KOPT-K1 (cell line): ENCODE data around the gene RASSF4.

Source experiments
- H3K27ac ChIP-seq: fragments of 200-600 bp; sonication (generic); 2 replicates; pipeline ENCODE4 v1.5.1; 2016; ENCODE audit warnings: antibody characterized with exemption, mild to moderate bottlenecking, low read depth, low read length; ENCODE audit not compliant: poor library complexity, severe bottlenecking
- H3K36me3 ChIP-seq: fragments of 200-600 bp; sonication (generic); 2 replicates; pipeline ENCODE4 v1.5.1; 2017; ENCODE audit warnings: antibody characterized with exemption, mild to moderate bottlenecking, low read length, moderate library complexity; ENCODE audit not compliant: insufficient read depth
- H3K9me3 ChIP-seq: fragments of 200-600 bp; sonication (generic); 2 replicates; pipeline ENCODE4 v1.5.1; 2017; ENCODE audit warnings: antibody characterized with exemption, low read length, mild to moderate bottlenecking; ENCODE audit not compliant: insufficient read depth, poor library complexity, severe bottlenecking

RASSF4 gene

GRCh38 chr10:44991571-44991970, 32.0 kb downstream of the RASSF4 start:
- Histone ChIP-seq H3K36me3 (no peaks in the 10 kb centered on the region), H3K9me3 (no peaks in the 10 kb centered on the region), H3K27ac (no peak overlapping the region)

GRCh38 chr10:44992070-44992731, 32.6 kb downstream of the RASSF4 start:
- Histone ChIP-seq H3K36me3 (no peaks in the 10 kb centered on the region), H3K9me3 (no peaks in the 10 kb centered on the region), H3K27ac (no peak overlapping the region)

GRCh38 chr10:44992732-44993225, 33.2 kb downstream of the RASSF4 start:
- no peak overlapping the region for H3K27ac ChIP-seq
- no peaks in the 10 kb centered on the region for H3K36me3 ChIP-seq
- no peaks in the 10 kb centered on the region for H3K9me3 ChIP-seq

- H3K9me3 ChIP-seq: no peaks in the 10 kb centered on the region
- H3K36me3 ChIP-seq: no peaks in the 10 kb centered on the region
- no peak overlapping the region for H3K27ac ChIP-seq
Measured at GRCh38 chr10:44993226-44993921, 33.8 kb downstream of the RASSF4 start.

- Histone ChIP-seq H3K36me3 (no peaks in the 10 kb centered on the region), H3K27ac (no peak overlapping the region), H3K9me3 (no peaks in the 10 kb centered on the region)
Measured at GRCh38 chr10:44993922-44994751, 34.5 kb downstream of the RASSF4 start.

- peak overlapping the region; percentile 41 for H3K27ac ChIP-seq
- H3K9me3 ChIP-seq: no peaks in the 10 kb centered on the region
- H3K36me3 ChIP-seq: no peaks in the 10 kb centered on the region
Measured at GRCh38 chr10:44994752-44995530, 35.3 kb downstream of the RASSF4 start.

GRCh38 chr10:44995581-44995913, 35.9 kb downstream of the RASSF4 start:
- Histone ChIP-seq H3K27ac (peak overlapping the region; percentile 41), H3K36me3 (no peaks in the 10 kb centered on the region)

GRCh38 chr10:44995914-44996669, 36.5 kb downstream of the RASSF4 start:
- H3K27ac ChIP-seq: peak overlapping the region; percentile 41
- no peaks in the 10 kb centered on the region for H3K9me3 ChIP-seq

More at GRCh38 chr10:44995581-44995913, 35.9 kb downstream of the RASSF4 start:
- H3K9me3 ChIP-seq: no peaks in the 10 kb centered on the region

GRCh38 chr10:44997105-44997748, 37.6 kb downstream of the RASSF4 start:
- Histone ChIP-seq H3K27ac (peak overlapping the region; percentile 41), H3K36me3 (0 out of 2 replicates have a peak, but pooled peaks cover 1% of the 10 kb centered on the region), H3K9me3 (peaks cover under 1% of the 10 kb centered on the region)

More at GRCh38 chr10:44995914-44996669, 36.5 kb downstream of the RASSF4 start:
- H3K36me3 ChIP-seq: no peaks in the 10 kb centered on the region

GRCh38 chr10:44998146-44998631, 38.6 kb downstream of the RASSF4 start:
- peaks cover 11% of the 10 kb centered on the region for H3K36me3 ChIP-seq
- no peak overlapping the region for H3K27ac ChIP-seq
- peaks cover 11% of the 10 kb centered on the region for H3K9me3 ChIP-seq

- H3K27ac ChIP-seq: peak overlapping the region; percentile 95
- H3K9me3 ChIP-seq: peaks cover 26% of the 10 kb centered on the region
- peaks cover 31% of the 10 kb centered on the region for H3K36me3 ChIP-seq
Measured at GRCh38 chr10:45000138-45000751, 40.6 kb downstream of the RASSF4 start.

GRCh38 chr10:45000752-45001380, 41.3 kb downstream of the RASSF4 start, which contains the start of gene ZNF22:
Gene ZNF22, plus strand, starts transcription at chr10:45000923. Its CDS starts 2,446 bp downstream, at chr10:45003369.
- Histone ChIP-seq H3K27ac (peak within 1 kb of the TSS; percentile 95), H3K9me3 (peaks cover 26% of the 10 kb centered on the region)

More at GRCh38 chr10:45000752-45001380, 41.3 kb downstream of the RASSF4 start, which contains the start of gene ZNF22:
- H3K36me3 ChIP-seq: peaks cover 38% of the 10 kb centered on the region
